C4-2B (cell line): ENCODE measurements around the gene EIF4A2.

Experiments used
- CTCF ChIP-seq: fragments of 450-650 bp; conservative IDR thresholded peaks from 2 replicates; pipeline ENCODE4 v1.5.1; 2017; ENCODE audit warnings: mild to moderate bottlenecking
- ZFX ChIP-seq: fragments of 450-650 bp; IDR thresholded peaks from 2 replicates; pipeline ENCODE4 v1.6.1; 2017

- no peak for TF ChIP-seq CTCF
- TF ChIP-seq ZFX, result no peak
Observed at GRCh38 chr3:186815435-186815834, 32.1 kb downstream of the EIF4A2 start.
